Body of pancreas (tissue), 4 donors: ENCODE results near the gene GSG1L. TPM values are rescaled to one million over a fixed set of nuclear protein-coding genes. Genes with fewer than 3 reads are reported as not detected.

Source experiments
- ATAC-seq: fragments of 150-250 bp; one replicate; pipeline ENCODE4 v1.9.1; 2016
- DNase-seq, 4 donors: peaks; one replicate each; pipeline ENCODE4 v3.0.0-alpha.2; 2019
- H3K27ac ChIP-seq, 4 donors: fragments of 200-600 bp; sonication (generic); 1 replicate in 3 of 4; 2 replicates in 1 of 4; pipeline versions ENCODE4 v1.5.1 to v1.6.1; 2016 to 2019; ENCODE audit warnings: mild to moderate bottlenecking in 1 of 4, mixed read lengths in 1 of 4, moderate library complexity in 1 of 4
- H3K27me3 ChIP-seq, 2 donors: fragments of 200-600 bp; sonication (generic); one replicate each; pipeline ENCODE4 v1.6.0; 2016; ENCODE audit warnings: mild to moderate bottlenecking in 1 of 2
- H3K36me3 ChIP-seq, 2 donors: fragments of 200-600 bp; sonication (generic); replicated peaks in 1 of 2; 2 replicates each; pipeline ENCODE4 v1.5.1; 2016; ENCODE audit warnings: low read depth in 2 of 2; ENCODE audit not compliant: insufficient read depth in 1 of 2
- H3K4me1 ChIP-seq: fragments of 200-600 bp; sonication (generic); one replicate; pipeline ENCODE4 v1.6.0; 2016
- H3K4me3 ChIP-seq, 2 donors: fragments of 200-600 bp; sonication (generic); 1 replicate in 1 of 2; 2 replicates in 1 of 2; pipeline ENCODE4 v1.5.1; 2016 to 2019
- H3K9me3 ChIP-seq, 3 donors: fragments of 200-600 bp; sonication (generic); 1 replicate in 2 of 3; 2 replicates in 1 of 3; pipeline ENCODE4 v1.5.1; 2016
- POLR2A ChIP-seq, 3 donors: fragments of 450-650 bp; IDR thresholded peaks; one replicate each; pipeline ENCODE4 v1.6.1; 2016; ENCODE audit warnings: antibody characterized with exemption in 3 of 3, mild to moderate bottlenecking in 2 of 3
- WGBS, 2 donors: methylation state at CpG; one replicate each; pipeline ENCODE4 v1.1.5; 2017; 5-methylcytosine and 5-hydroxymethylcytosine counted together
- intact Hi-C: fragments of 100-400 bp; cut with DNase I; formaldehyde crosslinking; loops from one replicate; pipeline ENCODE4 v1.15.1; 2023
- total RNA-seq, 2 donors: library from RNA; depleted of rRNA; stranded (reverse); fragments of >200 nt; gene quantifications; one replicate each; pipeline ENCODE4 v1.1.0, GENCODE V29; 2016
- TF ChIP-seq, protein P1 (sequence below), 7 experiments: fragments of 450-650 bp in 4 of 7; fragments of 200-600 bp in 3 of 7; sonication (generic) in 3 of 7; IDR thresholded peaks; one replicate each; pipeline ENCODE4 v1.5.1; 2016 to 2019; ENCODE audit warnings: antibody characterized with exemption in 7 of 7

GSG1L gene
- total RNA-seq, 2 donors from 2014 or later, result not detected

DNA sequence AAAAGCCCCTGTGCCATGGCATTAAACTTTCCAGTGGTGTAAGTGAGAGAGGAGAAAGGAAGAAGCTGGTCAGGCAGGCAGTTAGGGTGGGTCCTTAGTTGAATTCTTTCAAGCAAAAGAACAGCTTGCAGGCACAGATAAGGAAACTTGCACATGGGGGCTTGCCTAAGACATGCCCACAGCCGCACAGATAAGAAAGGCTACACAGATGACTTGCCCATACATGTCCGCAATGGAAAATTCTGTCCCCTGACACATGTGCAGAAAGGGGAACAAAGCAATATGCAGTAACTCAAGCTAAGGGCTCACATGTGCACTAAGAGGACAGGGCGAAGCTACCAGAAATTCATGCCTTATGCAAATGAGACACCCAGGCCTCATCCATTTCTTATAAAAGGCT, 69.9 kb downstream of the GSG1L start:
- H3K4me1 ChIP-seq, result no peaks in the 10 kb centered on the region
- no peak for DNase-seq
- no peaks in the 10 kb centered on the region for H3K9me3 ChIP-seq
- no peak for TF ChIP-seq POLR2A (IDR thresholded peaks at IDR 0.05)
- TF ChIP-seq, protein P1, sequence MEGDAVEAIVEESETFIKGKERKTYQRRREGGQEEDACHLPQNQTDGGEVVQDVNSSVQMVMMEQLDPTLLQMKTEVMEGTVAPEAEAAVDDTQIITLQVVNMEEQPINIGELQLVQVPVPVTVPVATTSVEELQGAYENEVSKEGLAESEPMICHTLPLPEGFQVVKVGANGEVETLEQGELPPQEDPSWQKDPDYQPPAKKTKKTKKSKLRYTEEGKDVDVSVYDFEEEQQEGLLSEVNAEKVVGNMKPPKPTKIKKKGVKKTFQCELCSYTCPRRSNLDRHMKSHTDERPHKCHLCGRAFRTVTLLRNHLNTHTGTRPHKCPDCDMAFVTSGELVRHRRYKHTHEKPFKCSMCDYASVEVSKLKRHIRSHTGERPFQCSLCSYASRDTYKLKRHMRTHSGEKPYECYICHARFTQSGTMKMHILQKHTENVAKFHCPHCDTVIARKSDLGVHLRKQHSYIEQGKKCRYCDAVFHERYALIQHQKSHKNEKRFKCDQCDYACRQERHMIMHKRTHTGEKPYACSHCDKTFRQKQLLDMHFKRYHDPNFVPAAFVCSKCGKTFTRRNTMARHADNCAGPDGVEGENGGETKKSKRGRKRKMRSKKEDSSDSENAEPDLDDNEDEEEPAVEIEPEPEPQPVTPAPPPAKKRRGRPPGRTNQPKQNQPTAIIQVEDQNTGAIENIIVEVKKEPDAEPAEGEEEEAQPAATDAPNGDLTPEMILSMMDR (IDR thresholded peaks at IDR 0.05), result no peak
- no peak overlapping the region for H3K27ac ChIP-seq
- intact Hi-C loops, result no loop called here
- 87 to 100% methylated on average over 3 of the region's 3 CpGs for WGBS, 2 donors
- no peak overlapping the region for H3K4me3 ChIP-seq
- no peaks in the 10 kb centered on the region for H3K27me3 ChIP-seq
- no peak for ATAC-seq
- no peaks in the 10 kb centered on the region for H3K36me3 ChIP-seq

DNA sequence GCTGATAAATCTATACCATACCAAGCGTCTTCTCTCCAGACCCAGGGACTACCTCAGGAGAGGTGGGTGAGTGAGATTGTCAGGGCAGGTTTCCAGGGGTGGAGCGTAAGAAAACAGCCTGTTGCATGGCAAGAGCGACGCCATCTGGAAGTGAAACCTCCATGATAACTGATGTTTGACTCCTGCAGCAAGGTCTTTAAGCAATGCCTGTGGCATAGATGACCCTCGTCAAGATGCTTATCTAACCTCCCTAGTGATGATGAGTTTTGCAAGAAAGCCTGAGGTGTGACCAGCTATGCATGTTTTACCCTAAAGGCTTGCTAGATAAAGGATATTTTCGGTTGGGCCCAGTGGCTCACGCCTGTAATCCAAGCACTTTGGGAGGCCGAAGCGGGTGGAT, 71.6 kb downstream of the GSG1L start:
- WGBS, 2 donors, result 58 to 64% methylated on average over 9 of the region's 9 CpGs
- no peak for TF ChIP-seq POLR2A (IDR thresholded peaks at IDR 0.05)
- TF ChIP-seq, protein P1 (IDR thresholded peaks at IDR 0.05), result no peak
- H3K27me3 ChIP-seq, result no peaks in the 10 kb centered on the region
- DNase-seq (no peak), ATAC-seq (no peak)
- H3K4me3 ChIP-seq, result no peak overlapping the region
- no peaks in the 10 kb centered on the region for H3K9me3 ChIP-seq
- no peaks in the 10 kb centered on the region for H3K4me1 ChIP-seq
- no peak overlapping the region for H3K27ac ChIP-seq
- intact Hi-C loops, result no loop called here
- H3K36me3 ChIP-seq, result no peaks in the 10 kb centered on the region

DNA sequence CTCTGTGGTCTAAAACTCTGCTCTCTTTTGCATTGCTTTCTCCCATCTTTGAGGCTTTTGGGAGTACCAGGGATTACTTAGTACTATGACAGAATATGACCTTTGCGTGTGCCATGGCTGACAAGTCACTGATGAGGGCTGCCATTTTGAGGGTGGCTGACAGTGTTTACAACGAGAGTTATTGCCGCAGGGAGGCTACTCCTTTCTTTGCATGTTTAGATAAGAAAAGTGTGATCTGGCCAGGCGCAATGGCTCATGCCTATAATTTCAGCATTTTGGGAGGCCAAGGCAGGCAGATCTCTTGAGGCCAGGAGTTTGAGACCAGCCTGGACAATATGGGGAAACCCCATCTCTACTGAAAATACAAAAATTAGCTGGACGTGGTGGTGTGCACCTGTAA, 77.5 kb downstream of the GSG1L start:
- intact Hi-C loops, result no loop called here
- 72 to 88% methylated on average over 4 to 5 of the region's 5 CpGs for WGBS, 2 donors
- H3K4me3 ChIP-seq, result no peak overlapping the region
- no peaks in the 10 kb centered on the region for H3K4me1 ChIP-seq
- TF ChIP-seq, protein P1 (IDR thresholded peaks at IDR 0.05), result no peak
- no peak for TF ChIP-seq POLR2A (IDR thresholded peaks at IDR 0.05)
- no peaks in the 10 kb centered on the region for H3K27me3 ChIP-seq
- H3K27ac ChIP-seq, result no peak overlapping the region
- DNase-seq, result no peak
- no peaks in the 10 kb centered on the region for H3K36me3 ChIP-seq
- ATAC-seq, result no peak
- H3K9me3 ChIP-seq, result no peaks in the 10 kb centered on the region

DNA sequence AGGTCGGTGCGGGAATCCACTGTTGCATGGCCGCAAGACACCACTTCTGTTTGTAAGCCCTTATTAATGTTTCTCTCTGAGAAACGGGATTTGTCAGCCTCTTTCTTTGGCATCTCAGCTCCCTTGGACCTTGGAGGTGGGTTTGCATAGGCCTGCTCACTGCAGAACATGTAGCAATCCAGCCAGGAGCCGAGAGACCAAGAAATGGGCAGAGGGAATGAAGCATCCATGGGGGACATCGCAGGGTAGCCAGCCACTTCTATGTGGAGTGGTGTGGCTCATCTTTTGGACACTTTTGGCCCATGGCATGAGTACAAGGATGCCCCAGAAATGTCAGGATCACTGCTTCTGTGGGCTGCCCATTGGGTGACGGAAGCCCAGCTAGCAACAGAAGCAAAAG, 79.4 kb downstream of the GSG1L start:
- Histone ChIP-seq H3K4me1 (no peaks in the 10 kb centered on the region), H3K4me3 (no peak overlapping the region), H3K9me3 (no peaks in the 10 kb centered on the region), H3K27me3 (no peaks in the 10 kb centered on the region), H3K36me3 (no peaks in the 10 kb centered on the region), H3K27ac (no peak overlapping the region)
- DNase-seq, result no peak
- TF ChIP-seq, protein P1 (IDR thresholded peaks at IDR 0.05), result no peak
- no peak for TF ChIP-seq POLR2A (IDR thresholded peaks at IDR 0.05)
- WGBS, 2 donors, result 77 to 82% methylated on average over 7 of the region's 7 CpGs
- no peak for ATAC-seq
- intact Hi-C loops, result no loop called here

DNA sequence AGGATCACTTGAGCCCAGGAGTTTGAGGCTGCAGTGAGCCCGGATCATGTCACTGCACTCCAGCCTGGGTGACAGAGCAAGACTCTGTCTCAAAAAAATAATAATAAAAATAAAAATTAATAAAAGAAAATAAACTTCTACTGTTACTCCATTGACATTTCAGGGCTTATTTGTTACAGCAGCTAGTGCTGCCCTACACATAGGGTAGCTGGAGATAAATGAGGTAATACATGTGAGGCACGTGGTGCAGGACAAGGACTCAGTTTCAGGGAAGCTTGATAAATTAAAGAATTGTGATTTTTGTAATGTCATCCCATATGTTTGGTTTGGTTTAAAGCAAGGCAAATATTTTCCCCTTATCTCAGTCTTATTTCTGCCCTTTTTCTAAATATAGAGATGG, 80.3 kb downstream of the GSG1L start:
- TF ChIP-seq, protein P1 (IDR thresholded peaks at IDR 0.05), result no peak
- TF ChIP-seq POLR2A (IDR thresholded peaks at IDR 0.05), result no peak
- no peaks in the 10 kb centered on the region for H3K27me3 ChIP-seq
- WGBS, 2 donors, result 28 to 34% methylated on average over 2 of the region's 2 CpGs
- H3K36me3 ChIP-seq, result no peaks in the 10 kb centered on the region
- ATAC-seq, result no peak
- H3K9me3 ChIP-seq, result no peaks in the 10 kb centered on the region
- intact Hi-C loops, result no loop called here
- no peaks in the 10 kb centered on the region for H3K4me1 ChIP-seq
- no peak overlapping the region for H3K27ac ChIP-seq
- DNase-seq, result no peak
- H3K4me3 ChIP-seq, result no peak overlapping the region
